Epithelial cell of esophagus (primary cell): ENCODE measurements around the gene TK2.
"Not testable (repeated sequence)": the region's sequence is repeated elsewhere in the genome, so short reads cannot be mapped to it uniquely, and the experiment has no call there.

Experiments used
- DNase-seq: peaks from one replicate; pipeline ENCODE4 v3.0.0; 2010; ENCODE audit warnings: low read depth
- H3K4me3 ChIP-seq: 2 replicates; pipeline ENCODE4 v1.5.1; 2011; ENCODE audit warnings: mild to moderate bottlenecking, low read length, control low read depth
- CTCF ChIP-seq: IDR thresholded peaks from 2 replicates; pipeline ENCODE4 v1.5.1; 2011; ENCODE audit warnings: low read depth, mild to moderate bottlenecking, low read length, control low read depth, inconsistent platforms; ENCODE audit not compliant: insufficient read depth; ENCODE audit errors: missing control alignments

The TK2 gene

GRCh38 chr16:66467611-66468010 is 82.3 kb downstream of the TK2 start:
- no peak for DNase-seq
- no peak for TF ChIP-seq CTCF
- H3K4me3 ChIP-seq = no peak overlapping the region

GRCh38 chr16:66466636-66467035 is 83.3 kb downstream of the TK2 start:
- DNase-seq, H3K4me3 ChIP-seq: not testable (repeated sequence)

- H3K4me3 ChIP-seq, DNase-seq: not testable (repeated sequence)
Measured at GRCh38 chr16:66465946-66466345, 84.0 kb downstream of the TK2 start.

GRCh38 chr16:66462912-66463311 is 87.0 kb downstream of the TK2 start:
- H3K4me3 ChIP-seq = no peak overlapping the region
- DNase-seq = no peak
- TF ChIP-seq CTCF = no peak

DNA sequence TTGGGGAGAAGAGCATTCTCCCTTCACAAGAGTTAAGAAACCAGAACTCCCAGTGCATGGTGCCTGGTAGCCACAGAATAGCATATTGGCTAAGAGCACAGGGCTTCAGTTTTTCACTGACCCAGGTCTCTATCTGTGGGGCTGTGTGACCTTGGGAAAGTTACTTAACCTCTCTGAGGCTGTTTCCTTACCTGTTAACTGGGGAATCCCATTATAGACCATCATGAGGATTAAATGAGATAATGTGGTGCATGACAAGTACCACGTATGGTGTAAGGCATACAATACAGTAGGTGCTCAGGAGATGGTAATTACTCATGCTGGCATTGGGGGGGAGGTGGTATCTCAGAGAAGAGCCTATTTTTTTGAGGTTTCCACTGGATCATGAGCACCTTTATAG is 89.2 kb downstream of the TK2 start:
- H3K4me3 ChIP-seq = no peak overlapping the region
- no peak for DNase-seq
- TF ChIP-seq CTCF = no peak

- no peak overlapping the region for H3K4me3 ChIP-seq
- no peak for TF ChIP-seq CTCF
- no peak for DNase-seq
Measured at GRCh38 chr16:66459878-66460277, 90.0 kb downstream of the TK2 start.

- no peak for DNase-seq
- no peak overlapping the region for H3K4me3 ChIP-seq
- no peak for TF ChIP-seq CTCF
Measured at GRCh38 chr16:66458853-66459252, 91.1 kb downstream of the TK2 start.

DNA sequence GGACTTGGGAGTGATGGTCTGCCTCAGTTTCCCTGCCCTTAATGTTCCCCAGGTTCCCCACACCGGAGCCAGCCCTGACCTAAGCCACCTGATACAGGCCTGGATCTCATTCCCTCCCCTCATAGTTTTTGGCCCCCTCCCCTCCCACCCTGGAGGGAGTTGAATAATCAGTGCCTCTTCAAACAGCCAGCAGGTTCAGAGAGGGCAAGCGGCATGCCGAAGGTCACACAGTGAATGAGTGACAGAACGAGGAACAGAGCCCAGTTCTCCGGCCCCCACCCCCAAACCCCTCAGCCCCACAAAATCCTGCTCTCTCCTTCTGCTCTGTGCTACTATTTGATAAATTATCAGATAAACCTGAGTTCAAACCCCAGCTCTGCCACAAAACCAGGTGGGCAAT is 91.6 kb downstream of the TK2 start:
- H3K4me3 ChIP-seq = no peak overlapping the region
- no peak for DNase-seq
- no peak for TF ChIP-seq CTCF
